Endothelial cell (in vitro differentiated cells): ENCODE measurements around the gene PMM2. TPM values are rescaled to one million over a fixed set of nuclear protein-coding genes. Genes with fewer than 3 reads are reported as not detected.
A peak's percentile ranks its signal among the peaks of the same experiment; 100 is the strongest.
"Not testable (repeated sequence)": the region's sequence is repeated elsewhere in the genome, so short reads cannot be mapped to it uniquely, and the experiment has no call there.

Source experiments
- DNase-seq: peaks from one replicate; pipeline ENCODE4 v3.0.0; 2021; ENCODE audit warnings: low spot score
- H3K27ac Mint-ChIP-seq: one replicate; pipeline ENCODE4 v1.8.0; 2021; ENCODE audit warnings: mixed read lengths, inconsistent platforms; ENCODE audit not compliant: unreplicated experiment
- H3K27me3 Mint-ChIP-seq: one replicate; pipeline ENCODE4 v1.8.0; 2021; ENCODE audit warnings: mild to moderate bottlenecking, moderate library complexity, mixed read lengths, inconsistent platforms; ENCODE audit not compliant: unreplicated experiment
- H3K36me3 Mint-ChIP-seq: one replicate; pipeline ENCODE4 v1.8.0; 2021; ENCODE audit warnings: mild to moderate bottlenecking, low read depth, mixed read lengths, inconsistent platforms; ENCODE audit not compliant: unreplicated experiment
- H3K4me1 Mint-ChIP-seq: one replicate; pipeline ENCODE4 v1.8.0; 2021; ENCODE audit warnings: mild to moderate bottlenecking, mixed read lengths, inconsistent platforms; ENCODE audit not compliant: unreplicated experiment
- H3K4me3 Mint-ChIP-seq: one replicate; pipeline ENCODE4 v1.8.0; 2021; ENCODE audit warnings: mild to moderate bottlenecking, mixed read lengths, inconsistent platforms; ENCODE audit not compliant: unreplicated experiment
- H3K9me3 Mint-ChIP-seq: one replicate; pipeline ENCODE4 v1.8.0; 2021; ENCODE audit warnings: mixed read lengths, inconsistent platforms; ENCODE audit not compliant: unreplicated experiment
- CTCF ChIP-seq: fragments of 200-600 bp; sonication (generic); IDR thresholded peaks from one replicate; pipeline ENCODE4 v1.5.0; 2021; ENCODE audit warnings: antibody characterized with exemption; ENCODE audit not compliant: unreplicated experiment
- total RNA-seq: library from RNA; stranded (reverse); fragmentation: NEBNext Ultra II Directional; extraction: Animal tissue kit (Norgen Biotek cat#: 25700); gene quantifications from one replicate; pipeline ENCODE4 v1.2.1, GENCODE V29; 2021; ENCODE audit not compliant: unreplicated experiment

Gene PMM2
- total RNA-seq, 1 donor from 2014 or later = 19.3 TPM

GRCh38 chr16:8798535-8799157, 1.0 kb downstream of the PMM2 start:
- Mint-ChIP-seq H3K27me3 (peaks cover 2% of the 10 kb centered on the region), H3K4me1 (peaks cover 19% of the 10 kb centered on the region), H3K36me3 (peaks cover 6% of the 10 kb centered on the region), H3K9me3 (no peaks in the 10 kb centered on the region), H3K27ac (peak overlapping the region; percentile 89), H3K4me3 (peak overlapping the region; percentile 97)
- TF ChIP-seq CTCF = no peak
- DNase-seq = no peak

- Mint-ChIP-seq H3K4me1 (peaks cover 15% of the 10 kb centered on the region), H3K27ac (no peak overlapping the region), H3K27me3 (no peaks in the 10 kb centered on the region), H3K36me3 (peaks cover 16% of the 10 kb centered on the region), H3K4me3 (no peak overlapping the region), H3K9me3 (no peaks in the 10 kb centered on the region)
- no peak for DNase-seq
- no peak for TF ChIP-seq CTCF
Observed at GRCh38 chr16:8801701-8802100, 4.1 kb downstream of the PMM2 start.

- H3K4me1 Mint-ChIP-seq, H3K9me3 Mint-ChIP-seq, H3K27ac Mint-ChIP-seq, DNase-seq, H3K4me3 Mint-ChIP-seq, H3K27me3 Mint-ChIP-seq: not testable (repeated sequence)
- H3K36me3 Mint-ChIP-seq = peaks cover 20% of the 10 kb centered on the region
Observed at GRCh38 chr16:8803733-8804132, 6.1 kb downstream of the PMM2 start.

GRCh38 chr16:8804313-8804712, 6.7 kb downstream of the PMM2 start:
- H3K9me3 Mint-ChIP-seq = no peaks in the 10 kb centered on the region
- H3K4me3 Mint-ChIP-seq = no peak overlapping the region
- peaks cover 20% of the 10 kb centered on the region for H3K36me3 Mint-ChIP-seq
- H3K27ac Mint-ChIP-seq = no peak overlapping the region
- DNase-seq = no peak
- H3K27me3 Mint-ChIP-seq = no peaks in the 10 kb centered on the region
- TF ChIP-seq CTCF = no peak
- peaks cover under 1% of the 10 kb centered on the region for H3K4me1 Mint-ChIP-seq

GRCh38 chr16:8806272-8806983, 8.8 kb downstream of the PMM2 start:
- no peak overlapping the region for H3K27ac Mint-ChIP-seq
- H3K4me1 Mint-ChIP-seq = no peaks in the 10 kb centered on the region
- no peak for TF ChIP-seq CTCF
- no peak for DNase-seq
- no peak overlapping the region for H3K4me3 Mint-ChIP-seq
- no peaks in the 10 kb centered on the region for H3K27me3 Mint-ChIP-seq
- H3K9me3 Mint-ChIP-seq = no peaks in the 10 kb centered on the region
- H3K36me3 Mint-ChIP-seq = peaks cover 20% of the 10 kb centered on the region
